Body of pancreas (tissue), 4 donors: ENCODE data around the gene LRRFIP1.

Experiments
- POLR2A ChIP-seq, 3 donors: fragments of 450-650 bp; IDR thresholded peaks; one replicate each; pipeline ENCODE4 v1.6.1; 2016; ENCODE audit warnings: antibody characterized with exemption in 3 of 3, mild to moderate bottlenecking in 2 of 3
- TF ChIP-seq, protein P1 (sequence below), 7 experiments: fragments of 450-650 bp in 4 of 7; fragments of 200-600 bp in 3 of 7; sonication (generic) in 3 of 7; IDR thresholded peaks; one replicate each; pipeline ENCODE4 v1.5.1; 2016 to 2019; ENCODE audit warnings: antibody characterized with exemption in 7 of 7

DNA sequence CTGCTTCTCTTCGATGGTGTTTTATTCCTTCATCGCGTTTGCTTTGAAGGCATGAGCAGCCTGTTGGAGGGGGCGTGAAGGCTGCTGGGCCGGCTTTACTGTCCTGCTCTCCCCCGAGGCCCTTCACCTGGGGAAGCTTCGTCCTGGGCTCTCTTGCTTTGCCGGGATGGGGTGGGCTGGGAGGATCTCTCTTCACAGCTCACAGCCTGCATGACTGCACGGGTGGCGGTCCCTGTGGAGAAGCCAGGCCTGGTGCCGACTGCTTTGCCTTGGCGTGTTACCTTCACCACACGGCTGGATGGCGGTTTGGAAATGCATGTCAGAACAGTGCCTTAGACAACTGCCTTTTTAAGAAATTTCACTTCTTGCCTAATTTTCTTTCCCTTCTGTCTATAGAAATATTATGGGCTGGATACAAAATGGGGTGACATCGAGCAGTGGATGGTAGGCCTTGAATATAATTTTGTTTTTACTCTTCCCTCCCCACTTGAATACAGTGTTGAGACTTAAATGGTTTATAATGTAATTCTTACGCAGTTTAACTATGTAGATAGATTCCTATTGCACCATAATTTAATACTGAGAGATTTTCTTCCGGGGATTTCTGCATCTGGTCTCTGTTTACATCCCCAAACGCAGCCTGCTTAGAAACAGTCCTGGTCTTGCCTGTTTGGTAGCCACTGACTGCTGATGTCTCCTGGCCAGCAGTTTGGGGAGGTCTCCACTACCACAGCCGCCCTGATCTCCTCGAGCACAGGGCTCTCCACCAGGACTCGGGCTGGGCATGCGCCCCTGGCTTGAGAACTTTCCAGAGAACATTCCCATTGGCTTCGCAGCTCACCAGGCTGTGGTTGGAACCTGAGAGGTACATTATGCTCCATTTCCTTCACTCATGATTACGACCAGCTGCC, 90.2 kb downstream of the LRRFIP1 start:
- TF ChIP-seq, protein P1, sequence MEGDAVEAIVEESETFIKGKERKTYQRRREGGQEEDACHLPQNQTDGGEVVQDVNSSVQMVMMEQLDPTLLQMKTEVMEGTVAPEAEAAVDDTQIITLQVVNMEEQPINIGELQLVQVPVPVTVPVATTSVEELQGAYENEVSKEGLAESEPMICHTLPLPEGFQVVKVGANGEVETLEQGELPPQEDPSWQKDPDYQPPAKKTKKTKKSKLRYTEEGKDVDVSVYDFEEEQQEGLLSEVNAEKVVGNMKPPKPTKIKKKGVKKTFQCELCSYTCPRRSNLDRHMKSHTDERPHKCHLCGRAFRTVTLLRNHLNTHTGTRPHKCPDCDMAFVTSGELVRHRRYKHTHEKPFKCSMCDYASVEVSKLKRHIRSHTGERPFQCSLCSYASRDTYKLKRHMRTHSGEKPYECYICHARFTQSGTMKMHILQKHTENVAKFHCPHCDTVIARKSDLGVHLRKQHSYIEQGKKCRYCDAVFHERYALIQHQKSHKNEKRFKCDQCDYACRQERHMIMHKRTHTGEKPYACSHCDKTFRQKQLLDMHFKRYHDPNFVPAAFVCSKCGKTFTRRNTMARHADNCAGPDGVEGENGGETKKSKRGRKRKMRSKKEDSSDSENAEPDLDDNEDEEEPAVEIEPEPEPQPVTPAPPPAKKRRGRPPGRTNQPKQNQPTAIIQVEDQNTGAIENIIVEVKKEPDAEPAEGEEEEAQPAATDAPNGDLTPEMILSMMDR (IDR thresholded peaks at IDR 0.05), result no peak
- no peak for TF ChIP-seq POLR2A (IDR thresholded peaks at IDR 0.05)
